NCI-H69 (cell line): ENCODE data around the gene CCDC60.

ENCODE experiments used
- DNase-seq: peaks from one replicate; lab custom pipeline; 2025; lab: John Stamatoyannopoulos, UW

CCDC60 gene

GRCh38 chr12:119384340-119384739 lies 49.8 kb downstream of the CCDC60 start:
- no peak for DNase-seq

DNA sequence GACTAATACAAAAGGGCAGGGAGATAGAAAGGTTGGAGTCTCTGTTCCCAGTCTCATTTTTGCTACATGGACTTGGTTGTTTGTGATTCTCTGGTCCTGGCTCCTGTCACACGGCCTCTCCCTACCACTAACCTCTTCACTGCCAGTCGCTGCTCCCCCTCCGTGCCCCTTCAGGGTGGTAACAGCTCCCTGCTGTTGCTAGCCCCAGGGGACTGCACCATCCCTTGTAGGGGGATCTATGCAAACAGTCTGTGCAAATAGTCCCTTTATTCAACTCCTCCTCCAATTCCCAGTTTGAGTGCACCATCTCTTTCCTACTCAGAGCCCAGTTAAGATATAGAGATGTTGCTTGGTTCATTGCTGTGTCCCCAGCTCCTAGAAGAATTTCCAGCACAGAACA lies 51.1 kb downstream of the CCDC60 start:
- peak; percentile 56 for DNase-seq

GRCh38 chr12:119389687-119390086 lies 55.2 kb downstream of the CCDC60 start:
- DNase-seq = no peak

DNA sequence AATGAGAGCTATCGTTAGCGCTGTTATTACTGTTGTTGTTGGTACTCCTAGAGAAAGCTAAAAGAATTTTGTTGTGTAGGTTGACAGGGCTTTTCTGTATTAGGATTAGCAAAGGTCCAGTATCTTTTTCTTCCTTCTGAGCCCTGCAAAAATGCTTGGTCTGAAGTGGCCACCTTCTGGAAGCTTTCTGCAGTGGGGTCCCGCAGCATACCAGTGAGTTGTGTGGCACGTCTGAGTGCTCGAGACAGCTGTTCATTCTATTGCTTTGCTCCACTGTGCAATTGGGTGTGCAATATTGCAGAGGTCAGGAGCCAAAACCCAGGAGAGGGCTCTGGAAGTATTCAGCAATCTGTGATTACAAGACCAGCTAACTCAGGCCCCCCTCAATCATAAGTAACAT lies 57.1 kb downstream of the CCDC60 start:
- no peak for DNase-seq

DNA sequence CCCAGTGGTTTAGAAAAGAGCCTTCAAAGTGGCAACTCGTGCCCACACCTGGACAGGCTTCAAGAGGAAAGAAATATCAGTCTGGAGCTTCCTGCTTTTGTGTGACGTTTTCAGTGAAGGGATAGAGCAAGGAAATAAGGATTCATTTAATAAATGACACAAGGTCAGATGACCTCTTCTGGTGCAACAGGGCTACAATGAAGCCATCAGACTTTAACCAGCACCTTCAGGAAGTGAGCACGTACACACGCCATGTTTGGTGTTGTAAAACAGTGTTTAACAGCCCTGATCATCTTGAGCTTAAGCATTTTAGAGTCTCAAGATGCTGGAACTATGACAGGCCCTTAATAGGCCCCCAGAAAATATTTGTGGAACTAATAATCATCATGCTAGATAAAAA lies 59.1 kb downstream of the CCDC60 start:
- peak; percentile 29 for DNase-seq

GRCh38 chr12:119397540-119397939 lies 63.0 kb downstream of the CCDC60 start:
- DNase-seq = no peak

GRCh38 chr12:119398190-119398589 lies 63.7 kb downstream of the CCDC60 start:
- DNase-seq = no peak

DNA sequence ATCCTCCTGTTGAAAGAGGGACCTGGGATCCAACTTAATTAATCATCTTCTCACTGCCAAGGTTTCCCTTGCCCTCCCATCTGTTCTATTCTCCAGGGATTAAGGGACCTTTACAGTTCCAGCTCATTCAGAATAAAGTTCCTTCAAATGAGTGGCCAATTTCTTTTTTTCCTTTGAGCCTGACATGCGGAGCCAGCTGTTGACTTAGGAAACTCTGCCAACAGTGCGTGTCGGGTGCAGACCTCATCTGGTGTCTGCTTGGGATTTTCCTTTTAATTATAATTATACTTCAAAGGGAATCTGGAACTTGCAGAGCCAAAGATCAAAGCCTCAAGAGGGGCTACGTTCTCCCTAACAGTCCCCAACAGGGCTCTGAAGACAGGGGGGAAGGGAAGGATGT lies 64.8 kb downstream of the CCDC60 start:
- DNase-seq = peak; percentile 96

DNA sequence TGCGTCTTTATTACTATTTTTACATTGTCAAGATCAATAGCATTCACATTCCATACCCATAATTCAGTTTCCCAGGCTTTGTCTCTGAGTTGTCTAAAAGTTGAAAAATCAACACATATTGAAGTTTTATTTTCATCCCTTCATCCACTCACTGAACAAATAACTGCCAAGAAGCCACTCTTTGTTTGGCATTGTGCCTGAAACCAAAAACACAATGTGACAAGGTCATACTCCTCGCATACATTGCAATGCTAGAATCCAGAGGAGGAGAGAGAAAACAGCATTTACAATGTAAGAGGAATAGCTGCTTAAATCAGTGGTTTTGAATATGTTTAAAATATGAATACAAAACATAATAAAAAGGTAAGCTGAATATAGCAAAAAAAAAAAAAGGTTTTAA lies 71.8 kb downstream of the CCDC60 start:
- peak; percentile 28 for DNase-seq

DNA sequence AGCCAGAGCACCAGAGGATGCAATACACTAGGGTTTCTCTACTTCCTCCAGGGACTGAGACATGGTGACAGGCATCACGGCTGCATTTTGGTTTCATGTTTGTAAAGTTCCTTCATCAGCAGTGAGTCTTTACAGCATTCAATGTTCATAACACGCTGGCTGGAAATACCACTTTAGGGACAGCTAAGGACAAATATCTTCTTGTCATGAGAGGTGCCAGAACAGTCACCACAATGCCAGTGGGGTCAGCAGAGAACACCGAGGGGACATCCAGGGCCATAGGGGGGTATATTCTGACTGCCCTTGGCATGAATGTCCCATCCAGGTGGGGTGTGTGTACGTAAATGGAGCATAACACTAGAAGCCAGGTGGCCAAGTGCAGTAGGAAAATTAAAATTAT lies 72.3 kb downstream of the CCDC60 start:
- no peak for DNase-seq

- DNase-seq = no peak
Measured at GRCh38 chr12:119409043-119409442, 74.5 kb downstream of the CCDC60 start.

- no peak for DNase-seq
Measured at GRCh38 chr12:119410396-119410795, 75.9 kb downstream of the CCDC60 start.

DNA sequence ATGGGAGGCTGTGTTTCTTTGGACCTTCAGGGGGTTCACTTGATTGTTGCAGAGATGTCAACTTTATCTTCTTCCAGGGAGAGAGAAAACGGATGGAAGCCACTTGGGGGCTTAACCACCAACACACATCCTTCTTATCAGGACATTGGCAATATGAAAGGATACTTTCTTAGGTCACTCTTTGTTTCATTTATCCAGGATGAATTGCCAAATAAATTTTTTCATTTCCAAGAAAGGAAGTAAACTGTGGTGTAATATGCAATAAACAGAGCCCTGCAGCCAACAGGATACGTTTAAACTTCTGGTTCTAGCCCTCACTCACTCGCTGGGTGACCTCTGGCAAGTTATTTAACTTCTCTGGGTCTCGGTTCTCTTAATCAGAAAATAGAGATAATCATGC lies 77.8 kb downstream of the CCDC60 start:
- DNase-seq = no peak

GRCh38 chr12:119412811-119413794 lies 78.6 kb downstream of the CCDC60 start:
- DNase-seq = peak; percentile 77

- no peak for DNase-seq
Measured at GRCh38 chr12:119415714-119416113, 81.2 kb downstream of the CCDC60 start.

DNA sequence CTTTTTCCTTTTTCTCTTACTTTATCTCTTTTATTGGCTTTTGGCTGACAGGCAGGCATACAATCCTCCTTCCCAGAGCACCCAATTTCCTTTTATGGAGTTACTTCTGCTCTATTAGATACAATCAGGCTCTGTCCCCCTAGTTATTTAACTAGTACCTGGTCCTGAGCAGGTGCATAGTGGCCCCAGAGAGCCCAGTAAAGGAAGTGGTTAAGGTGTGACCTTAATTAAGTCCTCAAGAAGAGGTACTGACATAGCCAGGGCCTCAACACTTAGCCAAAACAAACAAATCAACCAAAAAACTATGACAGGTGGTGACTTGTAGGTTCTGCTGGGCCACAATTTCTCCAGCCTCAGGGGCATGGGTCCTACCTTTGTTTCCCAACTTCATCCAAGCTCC lies 82.9 kb downstream of the CCDC60 start:
- no peak for DNase-seq

- no peak for DNase-seq
Measured at GRCh38 chr12:119419381-119419780, 84.9 kb downstream of the CCDC60 start.

DNA sequence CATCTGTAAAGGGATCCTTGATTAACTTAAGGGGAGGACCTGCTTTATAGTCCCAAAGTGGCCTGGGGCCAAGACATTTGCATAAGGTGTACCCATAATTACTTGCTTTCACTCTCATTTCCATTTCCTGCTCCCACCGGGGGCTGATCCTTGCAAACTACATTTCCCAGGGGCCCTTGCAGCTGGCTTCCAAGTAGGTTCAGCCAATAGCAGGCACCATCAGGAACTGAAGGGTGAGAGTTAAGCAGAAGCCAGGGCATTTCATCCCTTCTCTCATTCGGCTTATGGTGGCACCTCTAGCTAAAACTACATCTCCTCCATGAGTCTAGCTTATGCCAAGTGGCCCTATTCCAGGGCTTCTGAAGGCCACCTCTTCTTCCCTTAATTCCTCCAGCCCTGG lies 88.8 kb downstream of the CCDC60 start:
- DNase-seq = peak; percentile 37

- no peak for DNase-seq
Measured at GRCh38 chr12:119425623-119426022, 91.1 kb downstream of the CCDC60 start.

GRCh38 chr12:119431151-119431550 lies 96.6 kb downstream of the CCDC60 start:
- DNase-seq = no peak

- DNase-seq = no peak
Measured at GRCh38 chr12:119432949-119433348, 98.4 kb downstream of the CCDC60 start.

DNA sequence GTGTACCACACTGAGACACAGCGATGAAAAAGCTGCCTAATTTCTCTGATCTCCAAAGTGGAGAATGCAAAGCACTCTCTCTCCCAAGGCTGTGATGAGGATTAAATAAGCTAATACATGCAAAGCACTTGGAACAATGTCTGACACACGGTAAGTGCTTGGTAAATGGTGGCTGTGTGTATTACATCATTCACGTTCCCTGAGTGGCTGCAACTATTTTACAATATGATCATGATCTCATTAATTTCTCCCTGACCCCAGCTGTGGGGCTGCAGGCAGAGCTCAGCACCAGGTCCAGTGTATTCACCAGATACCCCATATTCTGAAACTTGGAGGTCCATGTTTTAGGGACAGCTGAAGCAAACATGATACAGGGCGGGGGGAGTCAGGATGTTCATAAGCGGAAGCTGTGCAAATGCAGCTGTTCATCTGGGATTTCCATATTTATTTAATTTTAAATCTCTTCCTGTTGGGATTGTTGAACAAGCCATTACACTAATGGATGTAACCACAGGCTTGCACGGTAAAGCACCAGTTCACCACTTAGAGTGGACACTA lies 106.4 kb downstream of the CCDC60 start:
- DNase-seq = peak; percentile 65

GRCh38 chr12:119444462-119445044 lies 110.0 kb downstream of the CCDC60 start:
- peak; percentile 68 for DNase-seq
